Activated CD8-positive, alpha-beta memory T cell treated with anti-CD3 and anti-CD28 coated beads, Interleukin-2, amount 10 ng/mL, durations not matched to agents 7 days and 5 days (primary cell): ENCODE data around the gene KCNJ2. TPM values are rescaled to one million over a fixed set of nuclear protein-coding genes. Genes with fewer than 3 reads are reported as not detected.

Experiments
- ATAC-seq: fragments of 150-1000 bp; cut with Tn5 transposase; one replicate; pipeline ENCODE4 v1.10.0; 2021; ENCODE audit warnings: moderate library complexity
- CTCF ChIA-PET: fragments of 350-600 bp; sonication (Branson Sonifier 250); formaldehyde crosslinking; loops from one replicate; lab custom pipeline; 2021; ENCODE audit warnings: antibody characterized with exemption; lab: Charles Lee
- DNase-seq: peaks from one replicate; pipeline ENCODE4 v3.0.0-alpha.2; 2020
- H3K27ac Mint-ChIP-seq: one replicate; pipeline ENCODE4 v1.8.0; 2021; ENCODE audit warnings: mild to moderate bottlenecking, mixed read lengths
- H3K27me3 Mint-ChIP-seq: one replicate; pipeline ENCODE4 v1.8.0; 2021; ENCODE audit warnings: mixed read lengths
- H3K36me3 Mint-ChIP-seq: one replicate; pipeline ENCODE4 v1.8.0; 2021; ENCODE audit warnings: mild to moderate bottlenecking, mixed read lengths
- H3K4me1 Mint-ChIP-seq: one replicate; pipeline ENCODE4 v1.8.0; 2021; ENCODE audit warnings: mixed read lengths
- H3K4me3 Mint-ChIP-seq: one replicate; pipeline ENCODE4 v1.8.0; 2021; ENCODE audit warnings: mild to moderate bottlenecking, moderate library complexity, mixed read lengths
- H3K9me3 Mint-ChIP-seq: one replicate; pipeline ENCODE4 v1.8.0; 2022; ENCODE audit warnings: low read depth, mixed read lengths
- total RNA-seq, 2 experiments: library from RNA; stranded (reverse); gene quantifications; one replicate each; pipeline ENCODE4 v1.2.3, GENCODE V29; 2021

The KCNJ2 gene
- total RNA-seq, 2 experiments from 2014 or later, result not detected

DNA sequence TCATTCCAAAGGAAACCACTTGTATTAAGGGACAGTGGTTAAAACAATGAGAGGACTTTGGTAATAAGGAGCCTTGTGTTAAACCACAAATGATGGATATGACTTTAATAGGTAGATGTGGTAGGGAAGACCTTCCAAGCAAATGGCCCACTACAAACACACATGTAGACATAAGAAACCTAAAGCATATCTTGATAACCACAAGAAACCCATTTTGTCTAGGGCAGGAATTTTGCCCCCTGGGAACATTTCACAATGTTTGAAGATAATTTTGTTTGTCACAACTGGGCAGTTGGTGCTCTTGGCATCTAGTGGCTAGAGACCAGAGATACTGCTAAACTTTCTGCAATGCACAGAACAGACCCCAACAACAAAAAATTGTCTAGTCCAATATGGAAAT, 25.8 kb downstream of the KCNJ2 start:
- Mint-ChIP-seq H3K4me1 (no peaks in the 10 kb centered on the region), H3K4me3 (no peak overlapping the region), H3K9me3 (no peaks in the 10 kb centered on the region), H3K36me3 (no peaks in the 10 kb centered on the region), H3K27ac (no peak overlapping the region), H3K27me3 (no peaks in the 10 kb centered on the region)
- ATAC-seq, result no peak
- no peak for DNase-seq
- CTCF ChIA-PET, result no interaction called here

DNA sequence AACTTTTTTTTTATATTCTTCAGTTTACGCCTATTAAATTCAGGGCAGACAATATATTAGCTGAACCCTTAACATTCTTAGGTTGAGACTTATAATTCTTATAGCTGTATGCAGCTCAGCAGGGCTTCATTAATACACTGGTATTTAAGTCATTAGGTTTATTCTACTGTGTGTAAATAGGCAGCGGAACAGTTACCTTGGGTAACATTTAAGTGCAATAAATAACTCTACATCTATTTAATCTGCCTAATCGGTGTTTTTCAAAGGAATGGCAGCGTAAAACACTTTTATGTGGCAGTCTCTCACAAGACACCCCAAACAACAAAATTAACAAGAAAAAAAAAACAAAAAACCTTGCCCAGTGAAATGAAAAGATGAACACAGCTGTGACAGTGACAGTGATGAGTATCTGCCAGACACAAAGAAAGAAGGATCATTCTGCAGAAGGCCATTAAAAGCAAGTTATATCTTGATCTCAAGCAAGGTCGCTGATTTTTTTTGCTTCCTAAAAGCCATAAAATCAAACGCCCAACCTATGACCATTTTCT, 32.6 kb downstream of the KCNJ2 start:
- ATAC-seq, result no peak
- Mint-ChIP-seq H3K36me3 (no peaks in the 10 kb centered on the region), H3K27ac (no peak overlapping the region), H3K4me1 (no peaks in the 10 kb centered on the region), H3K4me3 (no peak overlapping the region), H3K9me3 (no peaks in the 10 kb centered on the region), H3K27me3 (no peaks in the 10 kb centered on the region)
- CTCF ChIA-PET, result no interaction called here
- DNase-seq, result no peak

DNA sequence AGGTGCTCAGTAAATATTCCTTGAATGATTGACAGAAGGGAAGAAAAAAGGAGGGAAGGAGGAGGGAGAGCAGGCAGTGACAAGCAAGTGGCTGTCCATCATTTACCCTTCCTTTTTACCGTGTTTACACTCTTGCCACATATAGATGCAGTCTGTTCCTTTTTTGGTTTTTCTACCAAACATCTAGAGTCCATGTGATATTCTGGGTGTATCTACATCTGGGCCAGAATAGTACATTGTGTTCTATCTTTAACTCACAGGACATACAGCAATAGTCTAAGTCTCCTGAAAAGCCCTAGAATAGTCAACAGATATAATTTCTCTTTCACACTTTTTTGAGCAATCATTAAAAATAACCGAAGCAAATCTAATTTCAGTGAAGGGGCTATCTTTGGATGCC, 33.5 kb downstream of the KCNJ2 start:
- H3K27ac Mint-ChIP-seq, result no peak overlapping the region
- no peaks in the 10 kb centered on the region for H3K36me3 Mint-ChIP-seq
- H3K9me3 Mint-ChIP-seq, result no peaks in the 10 kb centered on the region
- no peak for DNase-seq
- H3K4me1 Mint-ChIP-seq, result no peaks in the 10 kb centered on the region
- H3K4me3 Mint-ChIP-seq, result no peak overlapping the region
- ATAC-seq, result no peak
- CTCF ChIA-PET, result no interaction called here
- no peaks in the 10 kb centered on the region for H3K27me3 Mint-ChIP-seq

DNA sequence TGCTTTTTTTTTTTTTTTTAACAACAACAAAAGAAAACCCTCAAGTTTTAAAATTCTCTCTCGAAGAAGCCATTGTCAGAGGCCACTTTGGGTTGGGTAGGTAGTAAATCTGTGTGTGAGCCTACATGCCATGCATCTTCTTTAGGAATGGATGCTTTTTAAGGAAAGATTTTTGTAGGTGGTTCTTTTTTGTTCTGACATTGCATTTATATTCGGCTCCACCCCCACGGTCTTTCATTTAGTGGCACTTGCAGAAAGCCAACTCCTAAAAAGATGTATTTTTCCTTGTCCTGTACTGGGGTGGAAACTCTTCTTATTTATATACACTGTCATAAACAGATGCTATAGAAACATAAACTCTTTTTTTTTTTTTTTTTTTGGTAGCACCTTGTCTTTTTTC, 35.1 kb downstream of the KCNJ2 start:
- Mint-ChIP-seq H3K36me3 (no peaks in the 10 kb centered on the region), H3K27ac (no peak overlapping the region), H3K27me3 (no peaks in the 10 kb centered on the region), H3K9me3 (no peaks in the 10 kb centered on the region), H3K4me1 (peaks cover 3% of the 10 kb centered on the region), H3K4me3 (no peak overlapping the region)
- CTCF ChIA-PET, result no interaction called here
- DNase-seq, result no peak
- no peak for ATAC-seq

DNA sequence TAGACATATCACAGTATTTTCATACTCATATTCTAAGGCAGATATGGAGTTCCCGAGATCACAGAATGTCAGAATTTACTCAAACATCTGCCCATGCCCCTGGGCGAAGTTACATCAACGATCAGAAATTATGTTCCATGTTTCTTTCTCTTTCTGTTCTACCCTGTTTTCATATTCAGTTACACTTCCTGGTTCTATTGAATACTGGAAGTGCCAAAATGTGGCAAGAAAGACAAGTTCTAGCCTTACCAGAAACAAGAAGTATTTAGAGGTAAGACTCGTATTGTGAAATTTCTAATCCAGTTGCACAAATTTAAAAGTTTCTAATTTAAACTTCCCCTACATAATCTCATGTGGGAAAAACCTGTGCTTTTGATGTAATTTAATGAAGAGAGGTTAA, 36.1 kb downstream of the KCNJ2 start:
- H3K27ac Mint-ChIP-seq, result no peak overlapping the region
- peaks cover 3% of the 10 kb centered on the region for H3K4me1 Mint-ChIP-seq
- H3K4me3 Mint-ChIP-seq, result no peak overlapping the region
- CTCF ChIA-PET, result no interaction called here
- ATAC-seq (no peak), DNase-seq (no peak)
- no peaks in the 10 kb centered on the region for H3K9me3 Mint-ChIP-seq
- H3K36me3 Mint-ChIP-seq, result no peaks in the 10 kb centered on the region
- H3K27me3 Mint-ChIP-seq, result no peaks in the 10 kb centered on the region

DNA sequence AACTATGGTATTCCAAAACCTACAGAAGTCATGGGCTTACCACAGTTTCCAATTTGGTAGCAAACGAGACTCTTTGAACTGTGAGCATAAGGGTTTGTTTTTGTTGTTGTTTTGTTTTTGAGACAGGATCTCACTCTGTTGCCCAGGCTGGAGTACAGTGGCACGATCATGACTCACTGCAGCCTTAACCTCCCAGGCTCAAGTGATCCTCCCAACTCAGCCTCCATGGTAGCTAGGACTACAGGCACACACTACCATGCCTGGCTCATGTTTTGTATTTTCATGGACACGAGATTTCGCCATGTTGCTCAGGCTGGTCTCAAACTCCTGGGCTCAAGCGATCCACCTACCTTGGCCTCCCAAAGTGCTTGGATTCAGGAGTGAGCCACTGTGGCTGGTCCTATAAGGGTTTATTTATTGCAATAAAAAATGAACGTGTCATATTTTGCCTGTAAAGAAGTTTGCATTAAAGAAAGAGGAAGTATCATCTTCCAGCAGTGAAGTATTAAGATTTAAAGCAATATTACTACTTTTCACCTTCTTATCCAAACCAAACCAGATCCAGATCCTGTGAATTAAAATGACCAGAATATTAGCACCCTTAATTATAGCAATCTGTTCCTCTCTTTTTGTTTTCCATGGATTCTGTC, 37.2 kb downstream of the KCNJ2 start:
- Mint-ChIP-seq H3K36me3 (no peaks in the 10 kb centered on the region), H3K27me3 (no peaks in the 10 kb centered on the region), H3K4me1 (peaks cover 3% of the 10 kb centered on the region), H3K9me3 (no peaks in the 10 kb centered on the region), H3K4me3 (no peak overlapping the region), H3K27ac (no peak overlapping the region)
- no peak for ATAC-seq
- CTCF ChIA-PET, result interaction anchor here (0.6 kb wide), 1 partner anchor 121 kb away, joined by 3 read pairs; no protein-coding TSS in a partner anchor
- no peak for DNase-seq

DNA sequence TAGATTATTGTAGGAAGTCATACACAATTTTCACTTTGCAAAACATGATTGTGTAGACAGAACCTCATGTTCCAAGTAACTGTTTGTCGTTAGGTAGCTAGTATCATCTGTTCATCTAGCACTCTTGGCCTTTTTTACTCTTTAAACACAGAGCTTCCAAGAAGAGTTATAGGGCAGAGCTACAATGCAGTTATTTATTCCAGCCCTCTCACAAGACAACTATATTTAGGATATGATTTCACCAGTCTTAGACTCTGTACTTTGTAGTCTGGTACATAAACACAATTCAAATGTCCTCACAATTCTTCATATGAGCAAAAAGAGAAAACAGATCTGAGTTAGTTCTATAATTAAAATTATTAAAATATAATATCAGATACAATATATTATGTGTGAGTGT, 37.9 kb downstream of the KCNJ2 start:
- no peaks in the 10 kb centered on the region for H3K36me3 Mint-ChIP-seq
- no peaks in the 10 kb centered on the region for H3K9me3 Mint-ChIP-seq
- peaks cover 3% of the 10 kb centered on the region for H3K4me1 Mint-ChIP-seq
- no peak overlapping the region for H3K27ac Mint-ChIP-seq
- no peaks in the 10 kb centered on the region for H3K27me3 Mint-ChIP-seq
- no peak for DNase-seq
- no peak for ATAC-seq
- H3K4me3 Mint-ChIP-seq, result no peak overlapping the region
- CTCF ChIA-PET, result interaction anchor here (0.6 kb wide), 1 partner anchor 121 kb away, joined by 3 read pairs; no protein-coding TSS in a partner anchor

DNA sequence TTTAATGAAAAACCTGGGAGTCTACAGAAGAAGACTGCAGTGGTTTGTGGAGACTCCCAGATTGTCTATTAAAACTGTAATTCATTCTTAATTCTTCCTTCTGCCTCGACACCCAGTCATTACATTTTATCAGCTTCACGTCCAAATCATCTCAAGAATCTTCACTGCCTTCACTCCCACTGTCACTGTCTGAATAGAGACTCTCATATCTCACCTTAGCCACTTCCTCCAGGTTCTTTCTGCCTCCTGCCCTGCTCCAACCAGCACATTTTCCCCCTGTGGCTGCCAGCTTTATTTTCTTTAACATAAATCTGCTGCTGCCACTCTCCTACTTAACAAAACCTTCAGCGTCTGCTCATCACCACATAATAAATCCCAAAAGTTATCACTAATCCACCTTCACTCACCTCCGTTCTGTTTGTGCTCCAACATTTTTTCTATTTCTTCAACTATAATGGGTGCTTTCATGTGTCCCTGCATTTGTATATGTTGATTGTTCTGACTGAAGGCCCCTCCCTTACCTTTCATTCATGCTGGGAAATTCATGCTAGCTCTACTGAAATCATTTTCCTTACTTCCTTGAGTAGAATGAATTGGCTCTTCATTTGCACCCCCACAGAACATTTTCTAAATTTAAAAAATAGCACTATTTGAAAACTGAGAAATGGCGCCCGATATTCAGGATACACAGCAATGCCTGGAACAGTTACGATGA, 38.9 kb downstream of the KCNJ2 start:
- H3K27ac Mint-ChIP-seq, result no peak overlapping the region
- no peak for ATAC-seq
- DNase-seq, result no peak
- CTCF ChIA-PET, result no interaction called here
- H3K36me3 Mint-ChIP-seq, result no peaks in the 10 kb centered on the region
- no peak overlapping the region for H3K4me3 Mint-ChIP-seq
- H3K4me1 Mint-ChIP-seq, result peaks cover 3% of the 10 kb centered on the region
- H3K27me3 Mint-ChIP-seq, result no peaks in the 10 kb centered on the region
- no peaks in the 10 kb centered on the region for H3K9me3 Mint-ChIP-seq

DNA sequence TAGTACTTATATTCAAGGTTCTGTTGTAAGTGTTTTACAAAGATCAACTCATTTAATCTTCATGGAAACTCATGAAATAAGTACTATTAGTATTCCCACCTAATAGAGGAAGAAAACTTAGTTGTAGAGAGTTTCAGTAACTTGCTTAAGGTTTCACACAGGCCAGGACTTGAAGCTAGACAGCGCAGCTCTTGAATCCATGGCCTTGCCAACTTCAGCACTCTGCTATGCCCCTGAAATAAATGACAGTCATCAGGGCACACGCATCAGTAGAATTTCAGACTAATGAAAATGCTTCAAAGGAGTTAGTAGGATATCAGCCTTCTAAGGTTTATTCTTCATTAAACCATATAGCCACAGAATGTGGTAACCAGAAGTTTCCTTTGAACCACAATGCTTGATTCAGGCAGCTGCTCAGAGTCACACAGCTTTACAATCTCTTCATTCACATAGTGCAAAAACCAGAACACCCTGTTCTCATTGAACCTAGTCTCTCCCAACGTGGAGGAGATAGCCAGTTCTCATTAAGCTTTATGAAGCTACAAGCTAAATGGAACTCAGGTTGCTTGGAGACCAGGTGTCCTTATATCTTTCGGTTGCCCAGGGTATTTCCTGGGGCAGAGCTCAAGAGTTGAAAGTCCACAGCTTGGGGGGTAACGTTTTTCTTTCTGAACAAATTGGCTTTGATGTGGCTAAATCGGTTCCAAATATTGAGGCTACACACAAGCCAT, 39.7 kb downstream of the KCNJ2 start:
- DNase-seq (no peak), ATAC-seq (no peak)
- Mint-ChIP-seq H3K4me3 (no peak overlapping the region), H3K36me3 (no peaks in the 10 kb centered on the region), H3K27me3 (no peaks in the 10 kb centered on the region), H3K9me3 (no peaks in the 10 kb centered on the region), H3K4me1 (peaks cover 3% of the 10 kb centered on the region), H3K27ac (no peak overlapping the region)
- CTCF ChIA-PET, result no interaction called here

DNA sequence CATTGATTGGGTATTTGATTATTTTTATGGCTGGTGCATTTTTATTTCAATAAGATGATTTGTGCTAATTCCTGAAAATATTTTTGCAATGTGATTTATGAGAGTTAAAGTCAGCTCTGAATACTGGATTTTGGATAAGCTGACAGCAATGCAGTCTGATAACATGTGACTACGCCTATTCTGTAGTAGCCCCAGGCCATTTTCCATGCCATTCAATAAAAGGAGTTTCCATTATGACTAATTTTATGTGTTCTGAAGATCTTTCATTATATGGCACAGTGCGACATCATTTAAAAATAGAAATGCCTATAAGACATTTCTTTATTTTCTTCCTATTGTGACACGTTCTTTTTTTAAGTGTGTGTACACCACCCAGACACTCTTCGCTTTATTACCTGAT, 46.3 kb downstream of the KCNJ2 start:
- H3K27ac Mint-ChIP-seq, result no peak overlapping the region
- no peak overlapping the region for H3K4me3 Mint-ChIP-seq
- no peaks in the 10 kb centered on the region for H3K36me3 Mint-ChIP-seq
- no peak for DNase-seq
- CTCF ChIA-PET, result no interaction called here
- H3K27me3 Mint-ChIP-seq, result no peaks in the 10 kb centered on the region
- H3K9me3 Mint-ChIP-seq, result peaks cover 2% of the 10 kb centered on the region
- no peaks in the 10 kb centered on the region for H3K4me1 Mint-ChIP-seq
- no peak for ATAC-seq

DNA sequence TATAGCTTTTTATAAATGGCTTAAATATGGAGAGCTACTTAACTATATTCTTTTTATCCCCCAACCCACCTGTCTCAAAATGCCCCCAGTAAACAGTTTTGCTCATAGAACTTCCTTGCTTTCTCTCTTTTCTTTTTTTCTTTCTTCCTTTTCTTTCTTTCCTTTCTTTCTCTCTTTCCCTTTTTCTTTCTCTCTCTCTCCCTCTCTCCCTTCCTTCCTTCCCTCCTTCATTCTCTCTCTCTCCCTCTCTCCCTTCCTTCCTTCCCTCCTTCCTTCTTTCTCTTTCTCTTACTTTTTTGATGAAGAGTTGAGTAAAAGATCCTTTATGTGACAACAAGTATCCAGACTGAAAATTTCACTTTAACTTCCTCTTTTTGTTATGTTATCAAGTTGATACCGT, 48.2 kb downstream of the KCNJ2 start:
- no peak for ATAC-seq
- H3K4me3 Mint-ChIP-seq, result no peak overlapping the region
- peaks cover 2% of the 10 kb centered on the region for H3K9me3 Mint-ChIP-seq
- H3K27me3 Mint-ChIP-seq, result no peaks in the 10 kb centered on the region
- no peak overlapping the region for H3K27ac Mint-ChIP-seq
- no peak for DNase-seq
- H3K4me1 Mint-ChIP-seq, result no peaks in the 10 kb centered on the region
- CTCF ChIA-PET, result no interaction called here
- H3K36me3 Mint-ChIP-seq, result no peaks in the 10 kb centered on the region

DNA sequence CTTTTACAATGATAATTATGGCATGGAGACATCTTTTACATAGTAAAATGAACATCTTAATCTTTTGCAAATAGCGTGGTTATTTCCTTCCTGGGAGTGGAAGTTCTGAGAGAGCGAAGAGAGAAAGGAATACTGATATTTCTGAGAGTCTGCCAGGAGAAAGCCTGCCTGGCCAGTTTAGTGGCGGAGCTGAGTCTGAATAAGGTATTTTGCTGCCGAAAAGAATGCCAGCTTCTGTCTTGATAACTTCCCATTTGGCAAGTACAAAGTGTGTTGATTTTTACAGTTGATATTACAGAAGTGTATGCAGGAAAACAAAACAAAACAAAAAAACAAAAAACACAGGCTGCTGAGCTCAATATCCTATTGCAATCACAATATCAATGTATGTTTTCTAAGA, 55.9 kb downstream of the KCNJ2 start:
- H3K27ac Mint-ChIP-seq, result no peak overlapping the region
- DNase-seq (no peak), ATAC-seq (no peak)
- peaks cover 2% of the 10 kb centered on the region for H3K9me3 Mint-ChIP-seq
- H3K4me3 Mint-ChIP-seq, result no peak overlapping the region
- no peaks in the 10 kb centered on the region for H3K4me1 Mint-ChIP-seq
- no peaks in the 10 kb centered on the region for H3K36me3 Mint-ChIP-seq
- H3K27me3 Mint-ChIP-seq, result no peaks in the 10 kb centered on the region
- CTCF ChIA-PET, result no interaction called here
